ENCODE measurements around the gene ATF2.
A peak's percentile ranks its signal among the peaks of the same experiment; 100 is the strongest.

The ATF2 gene, protein sequence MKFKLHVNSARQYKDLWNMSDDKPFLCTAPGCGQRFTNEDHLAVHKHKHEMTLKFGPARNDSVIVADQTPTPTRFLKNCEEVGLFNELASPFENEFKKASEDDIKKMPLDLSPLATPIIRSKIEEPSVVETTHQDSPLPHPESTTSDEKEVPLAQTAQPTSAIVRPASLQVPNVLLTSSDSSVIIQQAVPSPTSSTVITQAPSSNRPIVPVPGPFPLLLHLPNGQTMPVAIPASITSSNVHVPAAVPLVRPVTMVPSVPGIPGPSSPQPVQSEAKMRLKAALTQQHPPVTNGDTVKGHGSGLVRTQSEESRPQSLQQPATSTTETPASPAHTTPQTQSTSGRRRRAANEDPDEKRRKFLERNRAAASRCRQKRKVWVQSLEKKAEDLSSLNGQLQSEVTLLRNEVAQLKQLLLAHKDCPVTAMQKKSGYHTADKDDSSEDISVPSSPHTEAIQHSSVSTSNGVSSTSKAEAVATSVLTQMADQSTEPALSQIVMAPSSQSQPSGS

DNA sequence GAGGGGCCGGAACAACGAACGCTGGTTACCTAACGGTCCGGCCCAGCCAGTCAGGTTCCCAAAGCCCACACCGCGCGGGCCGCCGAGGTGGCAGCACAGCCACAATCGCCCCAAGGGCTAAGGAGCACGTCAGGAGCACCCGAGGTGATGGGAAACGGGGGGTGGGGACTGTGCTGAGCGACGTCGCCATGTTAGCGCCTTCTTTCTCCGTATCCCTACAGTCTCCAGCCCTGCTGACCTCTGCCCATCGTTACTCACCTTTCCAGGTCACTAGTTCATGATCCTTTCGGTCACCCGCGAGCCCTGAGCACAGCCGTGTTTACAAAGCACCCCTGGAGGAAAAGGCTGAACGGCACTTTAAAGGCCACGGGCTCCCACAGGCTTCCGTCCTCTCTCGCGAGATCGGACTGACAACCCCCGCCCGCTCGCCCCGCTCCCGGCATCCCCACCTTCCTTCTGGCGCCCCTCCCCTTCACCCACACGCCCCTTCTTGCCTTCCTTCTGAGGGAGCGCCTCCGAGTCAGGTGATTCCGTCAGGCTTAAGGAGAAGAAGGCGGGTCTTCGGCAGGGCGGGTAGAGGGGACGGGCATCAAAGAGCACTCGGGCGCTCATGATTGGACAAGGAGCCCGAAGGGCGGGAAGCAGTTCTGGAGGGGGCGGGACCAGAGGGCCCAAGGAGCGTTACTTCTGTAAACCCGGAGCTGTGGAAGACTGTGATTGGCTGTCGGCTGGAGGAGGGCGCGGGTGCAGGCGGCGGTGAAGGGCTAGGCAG, at the start of gene ATF2:
Gene ATF2, minus strand, starts transcription at position 412 of the 772 bp plus-strand sequence. CDS start 31,760 bp downstream, outside the sequence.
- peak; percentile 98 for DNase-seq

DNA sequence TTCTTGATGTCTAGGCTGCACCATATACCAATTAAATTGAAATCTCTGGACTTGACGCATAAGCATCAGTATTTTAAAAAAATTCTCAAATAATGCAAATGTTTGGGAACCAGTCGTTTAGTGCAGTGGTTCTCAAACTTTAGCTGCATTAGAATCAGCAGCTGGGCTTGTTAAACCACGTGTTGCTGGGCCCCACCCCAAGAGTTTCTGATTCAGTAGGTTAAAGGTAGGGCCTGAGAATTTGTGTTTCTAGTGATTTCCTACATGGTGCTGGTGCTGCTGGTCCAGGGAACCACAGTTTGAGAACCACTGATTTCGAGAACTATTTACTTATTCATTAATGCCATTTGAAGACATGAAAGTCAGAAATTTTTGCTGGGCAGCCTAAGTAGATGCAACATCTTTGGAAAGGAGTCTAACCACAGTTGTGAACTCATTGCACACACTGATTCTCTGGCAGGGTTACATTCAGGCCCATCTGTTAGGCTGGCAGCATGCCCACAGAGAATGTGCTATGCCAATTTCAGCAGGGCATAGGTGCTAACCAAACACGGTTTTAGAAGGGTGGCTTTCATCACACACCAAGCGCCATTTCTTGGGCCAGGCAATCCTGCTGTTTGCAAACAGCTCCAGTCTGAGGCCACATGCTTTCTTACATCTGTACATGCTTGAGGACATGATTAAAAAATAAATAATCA, 39.9 kb upstream of the ATF2 start:
- peak; percentile 38 for DNase-seq

DNA sequence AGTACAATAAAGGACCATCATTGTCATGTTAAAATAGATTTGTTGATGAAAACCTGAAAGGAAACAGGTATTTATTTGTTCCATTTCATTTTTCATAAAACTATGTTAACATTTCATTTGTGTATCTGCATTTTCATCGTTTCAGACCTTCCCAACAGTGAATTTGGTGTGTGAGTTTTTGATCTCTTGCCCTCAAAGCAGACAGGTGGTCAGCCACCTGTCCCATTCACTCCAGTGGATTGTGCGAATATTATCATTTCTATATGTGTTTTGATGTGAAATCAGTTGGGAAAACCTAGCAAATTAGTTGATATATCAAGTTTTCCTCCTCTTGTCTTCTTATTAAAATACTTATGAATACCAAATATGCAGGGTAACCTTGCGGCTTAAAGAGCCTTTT, 38.9 kb upstream of the ATF2 start:
- DNase-seq, result no peak

DNA sequence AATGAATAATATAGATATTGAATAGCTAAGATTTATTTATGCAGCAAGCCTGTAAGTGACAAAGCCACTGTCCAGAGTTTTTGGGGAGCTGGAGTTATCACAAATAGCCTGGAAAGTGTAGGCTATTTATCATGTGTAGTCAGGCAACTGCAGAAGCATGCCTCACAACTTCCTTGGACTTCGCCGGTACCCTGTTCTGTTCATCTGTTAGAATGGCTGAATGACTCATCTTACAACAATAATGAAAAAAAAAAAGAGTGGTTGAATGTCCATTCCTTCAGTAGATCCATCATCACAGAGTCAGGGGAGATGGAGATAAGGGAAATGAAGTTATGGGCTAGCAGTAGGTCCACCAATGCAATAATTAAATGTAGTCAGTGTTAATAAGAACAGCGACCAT, 37.5 kb upstream of the ATF2 start:
- no peak for DNase-seq

DNA sequence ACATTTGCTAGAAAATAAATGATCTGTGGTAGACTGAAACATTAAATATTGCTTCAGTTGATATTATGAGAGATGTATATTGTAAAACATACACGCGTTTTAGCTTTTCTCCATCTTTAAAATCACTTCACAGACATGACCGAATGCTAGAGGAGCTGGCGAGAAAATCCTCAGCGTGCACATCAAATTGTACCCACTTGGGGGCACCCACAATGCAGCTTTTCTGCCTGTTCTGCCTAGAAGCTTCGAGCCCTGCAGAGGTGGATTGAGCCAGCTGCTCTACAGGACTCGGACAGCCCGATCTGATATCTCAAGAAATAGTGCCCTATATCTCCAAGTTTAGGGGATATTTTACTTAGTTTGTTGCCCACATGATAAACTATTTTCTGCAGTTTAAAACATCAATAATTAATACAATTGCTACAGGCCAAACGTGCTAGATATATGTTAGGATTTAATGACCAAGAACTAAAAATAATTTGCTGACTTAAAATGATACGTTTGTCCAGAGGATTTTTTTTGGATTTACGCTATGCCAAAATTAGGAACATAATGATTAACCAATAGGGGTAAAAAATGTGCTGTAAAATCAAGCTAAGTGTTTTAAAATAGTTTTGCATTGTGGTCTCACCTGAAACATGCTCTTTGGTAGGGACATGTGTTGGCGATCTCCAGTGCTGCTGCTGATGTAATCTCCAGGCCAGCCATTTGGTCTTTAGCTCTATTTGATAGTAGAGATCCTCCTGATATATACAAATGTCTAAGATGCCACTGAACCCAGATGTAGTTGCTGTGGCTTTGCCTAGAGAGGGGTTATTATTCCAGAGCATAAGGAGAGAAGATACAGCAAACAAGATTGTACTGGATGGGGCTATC, 35.9 kb upstream of the ATF2 start:
- DNase-seq, result peak; percentile 46

DNA sequence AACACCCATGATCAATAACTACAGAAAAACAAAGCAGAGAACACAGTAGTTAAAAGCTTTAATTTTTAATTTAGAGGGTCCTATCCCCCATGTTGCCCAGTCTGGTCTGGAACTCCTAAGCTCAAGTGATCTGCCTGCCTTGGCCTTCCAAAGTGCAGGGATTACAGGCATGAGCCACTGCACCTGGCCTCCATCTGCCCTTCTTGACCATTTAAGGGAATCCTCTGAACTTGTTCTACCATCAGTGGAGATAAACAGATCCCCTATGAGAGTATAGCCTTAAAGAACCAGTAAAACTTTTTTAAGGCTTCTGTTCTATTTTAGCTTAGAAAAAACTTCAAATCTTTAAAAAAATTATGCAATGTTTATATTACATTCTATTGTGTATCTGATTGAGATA, 27.0 kb upstream of the ATF2 start:
- DNase-seq, result no peak

DNA sequence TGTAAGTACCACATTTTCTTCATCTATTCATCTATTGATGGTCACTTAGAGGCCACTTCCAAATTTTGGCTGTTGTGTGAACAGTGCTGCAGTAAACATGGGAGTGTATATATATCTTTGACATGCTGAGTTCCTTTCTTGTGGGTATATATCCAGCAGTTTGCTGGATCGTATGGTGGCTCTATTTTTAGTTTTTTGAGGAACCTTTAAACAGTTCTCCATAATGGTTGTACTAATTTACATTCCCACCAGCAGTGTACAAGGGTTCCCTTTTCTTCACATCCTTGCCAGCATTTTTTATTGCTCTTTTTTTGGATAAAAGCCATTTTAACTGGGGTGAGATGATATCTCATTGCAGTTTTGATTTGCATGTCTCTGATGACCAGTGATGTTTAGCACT, 20.8 kb upstream of the ATF2 start:
- DNase-seq, result no peak

DNA sequence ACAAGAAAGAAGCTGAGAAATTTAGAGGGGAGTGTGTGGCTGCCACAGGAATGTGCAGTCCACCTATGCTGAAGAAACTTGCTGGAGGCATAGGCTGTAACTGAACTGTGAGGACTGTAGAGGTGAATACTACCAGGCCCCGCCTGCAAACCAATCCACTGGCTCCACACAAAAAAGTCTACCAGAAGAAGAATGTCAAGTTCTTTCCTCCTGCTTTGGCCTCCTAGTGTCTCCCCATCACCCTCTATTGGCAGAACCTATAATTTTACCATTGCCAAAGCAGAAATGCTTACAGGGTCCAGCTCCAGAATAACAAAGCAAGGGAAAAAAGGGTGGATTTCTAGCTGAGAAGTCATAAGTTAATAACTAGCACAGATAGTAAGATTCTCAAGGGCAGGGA, 19.4 kb upstream of the ATF2 start:
- no peak for DNase-seq

DNA sequence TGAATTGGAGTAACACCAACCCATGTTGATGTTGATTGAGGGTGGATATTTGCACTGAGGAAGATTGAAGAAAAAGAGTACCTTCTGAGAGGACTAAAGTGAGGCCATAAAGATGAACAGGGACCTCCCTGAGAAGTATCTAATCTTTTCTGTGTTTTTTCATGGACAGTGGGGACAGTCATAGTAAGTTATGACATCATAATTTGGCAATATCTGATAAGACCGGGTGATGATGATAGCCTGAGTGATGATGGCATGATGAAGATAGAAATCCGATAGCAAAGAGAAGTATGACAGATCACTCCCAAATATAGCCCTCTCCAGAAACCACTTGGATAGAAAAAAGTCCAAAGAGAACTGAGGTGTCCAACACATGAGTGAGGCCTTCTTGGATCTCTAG, 15.7 kb upstream of the ATF2 start:
- no peak for DNase-seq

DNA sequence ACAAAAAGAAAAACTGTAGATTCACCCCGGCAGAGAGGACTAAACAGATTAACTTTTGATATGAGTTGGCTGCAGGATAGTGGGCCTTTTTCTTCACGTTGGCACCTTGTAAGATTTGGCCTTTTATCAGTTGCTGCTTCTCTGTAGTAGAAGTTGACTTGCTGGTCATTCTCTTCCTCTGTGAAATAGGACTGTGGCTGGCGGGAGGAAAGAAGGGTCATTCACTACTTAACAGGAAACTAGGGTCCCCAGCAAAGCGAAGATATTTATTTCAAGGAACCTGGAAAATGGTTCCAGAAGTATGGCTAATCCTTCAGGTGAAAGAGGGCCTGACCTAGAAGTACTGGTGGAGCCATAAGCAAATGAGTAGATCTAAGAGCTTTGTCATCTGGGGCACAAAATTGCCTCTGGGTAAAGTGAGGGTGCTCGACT, 13.9 kb upstream of the ATF2 start:
- DNase-seq, result no peak

DNA sequence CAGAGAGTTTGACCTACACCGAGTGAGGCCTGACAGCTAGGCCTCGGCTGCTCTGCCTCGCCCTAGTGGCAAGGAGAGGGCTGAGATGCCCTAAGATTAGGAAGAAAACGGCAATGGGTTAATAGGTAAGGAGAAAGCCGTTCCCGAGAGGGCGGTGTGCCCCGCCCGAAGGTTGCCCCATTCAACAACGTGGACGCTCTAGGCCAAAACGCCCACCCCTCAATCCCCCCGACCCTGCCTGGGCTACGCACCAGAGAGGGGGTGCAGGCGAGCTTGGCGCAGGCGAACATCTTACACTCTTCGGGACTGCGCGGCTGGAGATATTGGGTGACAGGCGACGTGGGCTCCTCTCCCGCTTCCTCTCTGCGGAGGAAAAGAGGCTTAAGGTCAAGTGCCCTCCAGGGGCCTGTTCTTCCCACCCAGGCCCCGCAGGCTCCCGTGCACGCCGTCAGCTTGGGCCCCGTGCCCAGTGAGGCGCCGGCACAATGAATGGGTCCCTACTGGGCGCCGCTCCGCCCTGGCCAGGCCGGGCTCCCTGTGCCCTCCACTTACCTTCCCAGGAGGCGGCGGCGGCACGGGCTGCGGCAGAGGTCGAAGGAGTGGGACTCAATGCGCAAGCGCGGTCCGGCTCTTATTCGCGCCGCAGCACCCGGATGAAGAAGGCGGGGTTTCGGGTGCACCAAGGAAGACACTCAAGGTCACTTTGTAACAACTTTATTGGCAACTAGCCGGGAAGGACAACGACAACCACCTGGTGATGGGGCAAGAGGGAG, 13.3 kb upstream of the ATF2 start, which contains the start of gene ATP5MC3:
Gene ATP5MC3, minus strand, starts transcription at position 607 of the 773 bp plus-strand sequence. Its CDS starts 317 bp downstream, at position 290.
- DNase-seq, result peak; percentile 94

DNA sequence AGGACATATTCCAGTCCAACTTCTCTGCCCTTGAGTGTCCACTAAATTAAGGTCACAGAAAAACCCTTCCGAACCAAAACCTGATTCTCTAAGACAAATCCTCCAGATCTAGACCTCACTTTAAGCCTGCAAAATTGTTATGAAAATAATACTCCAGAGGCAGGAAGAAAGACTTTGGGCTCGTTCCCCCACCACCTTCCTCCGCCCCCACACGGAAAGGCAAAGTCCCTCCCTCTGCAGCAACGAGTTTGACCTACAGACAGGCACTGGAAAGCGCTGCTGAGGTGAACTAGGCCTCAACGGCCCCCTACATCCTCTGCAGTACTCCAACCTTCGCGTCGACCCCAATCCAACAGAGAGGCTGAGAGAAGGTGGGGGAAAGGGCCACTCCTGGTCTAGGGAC, 12.7 kb upstream of the ATF2 start:
- peak; percentile 70 for DNase-seq

DNA sequence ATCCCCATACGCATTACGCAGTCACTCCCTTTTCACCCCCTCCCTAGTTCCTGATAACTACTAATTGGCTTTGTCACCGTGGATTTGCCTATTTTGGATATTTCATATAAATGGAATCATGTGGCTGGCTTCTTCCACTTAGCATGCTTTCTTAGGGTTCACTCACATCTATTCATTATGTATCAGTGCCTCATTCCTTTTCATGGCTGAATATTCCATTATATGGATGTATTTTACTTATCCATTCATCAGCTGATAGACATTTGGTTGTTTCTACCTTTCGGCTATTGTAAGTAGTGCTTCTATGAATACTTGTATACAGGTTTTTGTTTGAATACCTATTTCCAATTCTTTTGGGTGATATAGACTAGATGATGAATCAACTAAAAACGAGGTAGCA, 8.6 kb upstream of the ATF2 start:
- DNase-seq, result no peak

DNA sequence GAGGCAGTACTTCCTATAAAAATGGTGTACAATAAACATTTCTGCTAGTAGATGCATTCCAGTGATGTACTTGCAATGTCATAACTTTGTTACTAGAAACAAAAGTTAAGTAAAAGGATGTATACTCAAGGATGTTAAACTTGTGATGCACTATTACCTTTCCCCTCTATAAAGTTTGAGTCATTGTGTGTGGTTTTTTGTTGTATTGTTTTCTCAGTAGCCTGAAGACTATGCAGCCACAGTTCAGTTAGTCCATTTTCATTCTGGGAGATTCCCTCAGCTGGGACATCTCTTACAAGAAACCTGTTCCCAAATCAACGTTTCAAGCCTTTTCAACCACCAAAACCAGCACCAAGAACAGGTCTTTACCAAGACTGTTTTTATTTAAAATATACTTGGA, 7.9 kb upstream of the ATF2 start:
- DNase-seq, result no peak

DNA sequence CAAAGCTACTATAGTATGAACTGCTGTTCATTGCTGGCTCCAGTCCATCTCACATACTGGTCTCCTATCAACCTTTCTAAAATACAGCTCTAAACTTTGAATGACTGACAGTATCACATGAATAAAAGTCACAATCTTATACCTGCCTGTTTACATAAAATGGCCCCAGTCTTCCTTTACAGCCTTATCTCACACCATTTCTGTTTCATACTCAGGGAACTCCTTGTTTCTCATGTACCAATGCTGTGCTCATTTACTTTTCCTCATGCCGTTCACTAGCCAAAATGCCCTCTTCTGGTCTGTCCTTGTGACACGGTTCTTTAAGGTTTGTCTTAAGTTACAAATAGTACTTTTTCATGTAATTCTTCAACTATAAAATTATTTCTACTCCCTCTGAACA, 7.3 kb upstream of the ATF2 start:
- DNase-seq, result no peak

DNA sequence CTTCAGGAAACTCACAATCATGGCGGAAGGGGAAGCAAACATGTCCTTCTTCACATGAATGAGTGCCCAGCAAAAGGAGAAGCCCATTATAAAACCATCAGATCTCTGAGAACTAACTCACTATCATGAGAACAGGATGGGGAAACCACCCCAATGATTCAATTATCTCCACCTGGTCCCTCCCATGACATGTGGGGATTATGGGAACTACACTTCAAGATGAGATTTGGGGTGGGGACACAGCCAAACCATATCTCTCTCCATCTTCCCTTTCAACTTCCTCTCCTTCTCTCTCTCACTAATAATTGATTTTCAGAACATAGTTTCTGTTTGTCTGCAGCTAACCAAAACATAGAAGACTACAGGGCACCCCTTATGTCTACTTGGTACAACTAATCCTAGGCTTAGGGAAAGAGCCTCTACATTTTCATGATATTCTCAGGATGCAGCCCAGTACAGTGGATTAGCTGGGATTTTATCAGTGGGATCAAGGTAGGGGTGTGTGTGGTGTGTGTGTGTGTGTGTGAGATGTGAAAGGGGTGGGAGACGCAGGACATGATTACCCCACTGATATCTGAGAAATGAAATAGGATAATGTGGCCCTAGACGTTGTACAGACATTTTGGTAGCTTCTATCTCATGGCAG, 2.8 kb upstream of the ATF2 start:
- no peak for DNase-seq

DNA sequence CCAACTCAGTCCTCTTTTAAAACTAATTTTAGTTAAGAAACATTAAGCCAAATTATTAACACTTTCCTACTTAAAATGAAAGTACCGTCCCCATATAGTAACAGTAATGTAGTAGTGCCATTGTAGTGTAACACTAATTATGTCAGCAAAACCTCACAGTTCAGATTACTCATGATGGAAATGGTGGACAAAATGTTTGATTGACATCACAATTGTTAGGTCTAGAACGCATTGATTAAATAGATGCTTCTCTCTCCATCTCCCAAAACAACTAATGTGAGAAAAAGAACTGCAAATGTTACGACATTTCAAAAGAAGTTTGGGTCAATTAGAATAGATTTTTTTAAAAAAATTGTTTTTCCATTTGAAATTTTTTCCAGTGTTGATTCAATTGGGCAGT, 1.2 kb upstream of the ATF2 start:
- no peak for DNase-seq

DNA sequence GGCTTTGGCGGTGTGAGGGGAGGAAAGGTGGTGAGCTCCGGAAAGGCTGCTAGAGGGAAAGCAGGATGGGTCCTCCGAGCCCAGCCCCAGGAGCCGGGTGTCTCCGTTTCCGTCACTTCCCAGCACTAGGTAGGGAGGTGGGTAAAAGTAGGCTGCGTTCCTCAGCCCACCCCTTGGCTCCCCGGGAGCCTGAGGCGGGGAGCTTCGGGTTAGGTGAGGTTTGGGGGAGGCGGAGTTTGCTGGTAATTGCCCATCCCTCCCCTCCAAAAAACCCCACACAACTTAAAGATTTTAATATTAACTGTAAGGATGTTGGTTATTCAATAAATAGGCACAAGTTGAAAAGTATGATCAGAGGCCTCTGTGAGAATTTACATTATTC, 552 bp upstream of the ATF2 start:
- no peak for DNase-seq

DNA sequence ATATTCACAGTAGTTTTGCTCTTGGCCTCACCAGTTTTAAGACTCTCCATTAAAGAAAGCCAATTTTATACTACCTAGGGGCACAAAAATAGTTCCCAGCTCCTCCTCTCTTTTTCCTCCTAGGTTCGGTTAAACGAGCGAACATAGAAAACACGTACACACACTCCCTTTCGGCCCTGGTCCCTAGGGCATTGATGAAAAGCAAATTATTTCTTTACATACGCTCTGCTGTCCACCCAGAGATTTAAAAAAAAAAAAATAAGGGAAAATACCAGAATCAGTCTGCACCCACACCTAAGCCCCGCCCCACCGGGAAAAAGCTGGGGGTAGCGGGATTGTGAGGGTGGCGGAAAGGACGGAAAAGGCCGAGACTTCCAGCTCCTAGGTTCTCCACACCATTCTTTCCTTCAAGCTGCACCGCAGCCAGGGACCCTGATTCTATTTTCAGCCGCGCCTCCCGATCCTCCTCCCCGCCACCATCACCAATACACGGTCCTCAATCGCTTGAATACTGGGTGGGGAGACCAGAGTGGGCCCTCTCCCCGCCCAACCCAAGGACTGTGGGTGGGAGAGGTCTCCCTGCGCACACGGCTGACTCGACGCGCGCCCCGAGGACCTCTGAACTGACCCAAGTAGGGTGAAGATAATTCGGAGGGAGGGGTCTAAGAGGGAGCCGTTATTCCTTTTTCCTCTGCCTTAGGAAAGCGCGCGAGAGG, 769 bp downstream of the ATF2 start:
- DNase-seq, result no peak

DNA sequence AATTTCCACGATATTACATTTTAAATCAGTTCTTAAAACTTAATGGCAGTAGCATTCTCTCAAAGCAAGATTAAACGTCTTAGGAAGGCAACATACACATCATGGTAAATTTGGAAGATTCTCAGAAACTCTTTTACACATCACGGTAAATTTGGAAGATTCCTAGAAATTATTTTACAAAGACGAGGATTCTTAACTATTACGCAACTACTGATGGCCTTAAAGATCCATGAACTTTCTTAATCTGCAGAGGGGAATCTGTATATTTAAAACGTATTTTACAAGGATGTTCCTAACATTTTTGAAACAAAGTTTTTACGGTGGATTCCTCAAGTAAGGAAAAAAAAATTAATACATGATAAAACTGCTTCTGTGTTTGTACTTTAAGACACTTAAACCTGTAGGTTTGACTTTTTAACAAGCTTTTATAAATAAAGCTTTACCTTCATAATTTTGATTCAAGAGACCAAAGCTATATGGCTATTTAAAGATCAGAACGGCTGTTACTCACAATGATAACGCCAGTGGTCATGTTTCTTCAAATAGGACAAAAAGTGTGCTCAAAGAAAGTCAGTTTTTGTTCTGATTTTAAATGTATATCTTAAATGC, 1.7 kb downstream of the ATF2 start:
- DNase-seq, result no peak
